GM12892 (cell line): ENCODE results near the gene COPZ1.

ENCODE experiments used
- POLR2A ChIP-seq: IDR thresholded peaks from 2 replicates; pipeline ENCODE4 v1.6.1; 2011; ENCODE audit warnings: low read depth, low read length, control low read depth
- POLR2AphosphoS5 ChIP-seq: IDR thresholded peaks from 2 replicates; pipeline ENCODE4 v1.6.1; 2011; ENCODE audit warnings: low read depth, low read length, control low read depth

- no peak for TF ChIP-seq POLR2A
- TF ChIP-seq POLR2AphosphoS5 = no peak
Measured at GRCh38 chr12:54337280-54337842, 12.4 kb downstream of the COPZ1 start.
